ENCODE data around the gene ARHGAP4.

ARHGAP4 gene

DNA sequence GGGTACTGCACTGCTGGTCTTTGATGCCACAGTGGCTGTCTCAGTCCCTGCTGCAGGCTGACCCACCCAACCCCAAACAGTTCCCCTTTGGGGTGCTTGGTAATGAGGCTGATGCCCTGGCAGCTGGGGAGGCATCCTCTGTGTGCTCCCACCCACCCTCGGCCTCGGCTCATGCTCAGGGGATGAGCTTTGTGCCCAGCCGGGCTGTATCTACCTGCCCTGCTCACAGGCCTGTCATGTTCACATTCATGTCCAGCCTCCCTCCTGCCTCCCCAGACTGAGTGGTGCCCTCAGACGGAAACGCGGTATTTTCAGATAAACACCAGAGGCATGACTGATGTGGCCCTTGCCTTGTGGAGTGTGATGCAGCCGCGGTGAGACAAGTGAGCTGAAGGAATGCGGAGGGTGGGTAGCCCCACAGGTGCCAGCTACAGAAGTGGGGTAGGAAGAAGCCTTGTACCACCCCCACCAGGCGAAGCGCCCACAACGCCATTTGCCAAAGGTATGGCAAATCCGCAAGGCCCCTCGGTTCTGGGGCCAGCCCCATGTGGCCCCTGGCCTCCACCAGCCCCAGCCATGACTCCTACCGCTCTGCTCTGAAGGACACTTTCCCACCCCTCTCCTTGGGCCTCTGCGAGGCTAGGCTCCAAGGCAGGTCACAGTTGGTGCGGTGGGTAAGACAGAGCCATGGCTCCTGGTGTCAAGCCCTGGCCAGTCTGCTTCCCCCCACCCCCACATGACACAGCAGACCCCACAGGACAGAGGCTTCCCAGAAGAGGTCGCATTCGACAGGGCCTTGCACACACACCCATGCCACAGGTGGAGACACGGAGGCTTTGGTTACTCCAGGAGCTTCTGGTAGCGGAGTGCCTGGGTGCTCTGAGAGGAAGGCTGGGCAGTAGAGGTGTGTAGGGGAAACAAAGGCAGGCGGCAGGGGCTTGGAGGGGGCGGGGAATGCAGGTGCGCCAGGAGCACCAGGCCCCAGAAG lies 20.2 kb upstream of the ARHGAP4 start:
- DNase-seq (ENCODE audit: low spot score): no peak

- DNase-seq (ENCODE audit: low spot score): no peak
These were observed 18.7 kb upstream of the ARHGAP4 start for GRCh38 chrX:153944800-153945150.

DNA sequence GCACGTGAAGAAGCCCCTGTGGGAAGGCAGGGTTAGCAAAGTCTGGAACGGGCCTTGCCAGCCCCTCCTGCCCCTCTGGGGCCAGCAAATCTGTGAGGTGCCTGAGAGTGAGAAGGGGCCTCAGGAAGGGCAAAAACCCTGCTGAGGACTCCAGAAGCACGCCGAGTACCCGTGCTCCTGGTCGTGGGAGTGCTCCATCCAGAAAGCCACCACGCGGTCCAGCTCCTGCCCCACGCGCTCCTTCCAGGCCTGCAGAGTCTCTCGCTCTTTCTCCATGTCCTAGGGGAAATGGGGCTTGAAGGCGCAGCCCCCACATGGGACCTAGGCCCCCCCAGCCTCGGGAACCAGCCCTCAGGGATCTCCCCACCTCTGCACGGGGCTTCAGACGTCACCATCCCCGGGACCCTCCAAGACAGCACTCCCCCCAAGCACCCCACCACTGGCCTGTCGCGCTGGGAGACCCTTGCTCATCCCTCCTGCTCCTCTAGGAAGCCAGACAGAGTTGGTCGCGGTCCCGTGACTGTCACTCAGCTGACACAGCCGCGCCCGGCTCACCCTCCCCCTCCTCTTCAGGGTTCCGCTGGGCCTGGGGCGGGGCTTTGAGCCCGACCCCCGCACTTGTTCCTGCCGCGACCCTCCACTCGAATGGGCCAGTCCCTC lies 18.2 kb upstream of the ARHGAP4 start, which contains the start of gene RENBP:
Gene RENBP (minus strand): TSS at position 504 of the 660 bp plus-strand sequence. CDS start 33 bp downstream, at position 471.
- no peak for DNase-seq (ENCODE audit: low spot score)

DNA sequence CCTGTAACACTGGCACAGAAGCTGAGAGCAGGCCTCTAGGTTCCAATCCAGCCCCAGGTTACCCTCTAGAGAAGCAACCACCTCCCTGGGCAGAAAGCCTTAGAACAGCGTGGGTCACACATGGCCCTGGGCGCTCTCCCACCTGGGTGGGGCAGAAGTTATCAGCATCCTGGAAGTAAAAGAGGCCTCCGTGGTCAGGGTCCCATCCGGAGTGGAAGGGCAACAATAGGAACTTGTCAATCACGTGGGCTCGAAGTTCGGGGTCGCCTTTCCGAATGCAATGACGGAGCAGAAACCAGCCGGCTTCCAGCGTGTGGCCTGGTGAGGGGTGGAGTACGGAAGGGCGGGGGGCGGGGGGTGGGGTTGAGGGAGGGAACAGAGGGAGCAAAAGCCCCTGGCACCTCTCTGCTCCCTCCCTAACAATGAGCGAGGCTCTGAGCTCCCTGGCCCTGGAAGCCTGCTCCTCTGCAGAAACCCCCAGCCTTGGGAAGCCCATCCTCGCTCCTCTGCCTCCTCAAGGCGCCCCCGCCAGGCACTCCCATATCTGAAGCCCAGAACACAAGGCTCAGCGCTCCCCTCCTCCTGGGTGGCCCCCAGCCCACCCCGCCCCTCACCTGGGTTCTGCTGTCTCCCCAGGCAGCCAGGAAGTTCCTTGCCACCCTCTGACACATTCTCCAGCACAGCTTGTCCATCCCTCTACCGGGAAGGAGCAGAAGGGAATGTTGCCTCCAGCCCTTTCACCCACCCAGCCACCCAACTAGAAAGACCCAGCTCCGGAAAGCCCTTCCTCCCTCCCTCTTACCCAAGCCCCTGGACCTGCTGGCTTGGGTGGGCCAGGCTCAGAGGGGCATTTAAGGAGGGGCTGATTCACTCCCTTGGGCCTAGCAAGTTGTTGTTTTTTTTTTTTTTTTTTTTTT lies 15.5 kb upstream of the ARHGAP4 start:
- no peak for DNase-seq (ENCODE audit: low spot score)

DNA sequence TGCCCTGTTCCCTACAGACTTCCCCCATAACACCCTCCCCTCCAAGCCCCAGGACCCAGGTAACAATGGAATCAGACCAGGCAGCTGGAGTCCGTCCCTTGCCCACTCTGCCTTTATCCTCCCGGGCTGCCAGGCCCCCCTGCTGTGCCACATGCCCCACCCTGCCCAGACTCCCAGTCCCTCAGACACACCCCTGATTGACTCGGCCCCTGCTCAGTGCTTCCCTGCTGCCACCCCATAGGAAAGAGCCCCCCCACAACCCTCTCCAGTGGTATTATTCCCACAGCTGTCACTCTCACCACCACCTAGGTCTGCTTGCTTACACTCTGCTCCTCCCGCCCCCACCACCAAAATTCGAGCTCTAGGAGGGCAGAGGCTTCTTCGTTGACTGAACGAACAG lies 13.5 kb upstream of the ARHGAP4 start:
- DNase-seq (ENCODE audit: low spot score): no peak

- no peak for DNase-seq (ENCODE audit: low spot score)
These were observed 12.2 kb upstream of the ARHGAP4 start for GRCh38 chrX:153938226-153938786.

DNA sequence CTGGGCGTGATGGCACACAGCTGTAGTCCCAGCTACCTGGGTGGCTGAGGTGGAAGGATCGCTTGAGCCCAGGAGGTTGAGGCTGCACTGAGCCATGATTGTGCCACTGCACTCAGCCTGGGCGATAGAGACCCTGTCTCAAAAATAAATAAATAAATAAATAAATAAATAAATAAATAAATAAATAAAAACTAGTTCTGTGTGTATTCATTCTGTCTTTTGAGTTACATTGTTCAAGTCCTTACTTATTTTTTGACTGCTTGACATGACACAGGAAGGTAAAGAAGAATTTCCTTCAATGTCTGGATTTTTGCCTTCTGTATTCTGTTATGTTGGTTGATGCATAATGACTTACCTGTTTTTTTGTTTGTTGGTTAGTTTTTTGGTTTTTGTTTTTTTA lies 11.0 kb upstream of the ARHGAP4 start:
- no peak for DNase-seq (ENCODE audit: low spot score)

GRCh38 chrX:153935326-153935851 lies 9.3 kb upstream of the ARHGAP4 start:
- DNase-seq (ENCODE audit: low spot score): no peak

DNA sequence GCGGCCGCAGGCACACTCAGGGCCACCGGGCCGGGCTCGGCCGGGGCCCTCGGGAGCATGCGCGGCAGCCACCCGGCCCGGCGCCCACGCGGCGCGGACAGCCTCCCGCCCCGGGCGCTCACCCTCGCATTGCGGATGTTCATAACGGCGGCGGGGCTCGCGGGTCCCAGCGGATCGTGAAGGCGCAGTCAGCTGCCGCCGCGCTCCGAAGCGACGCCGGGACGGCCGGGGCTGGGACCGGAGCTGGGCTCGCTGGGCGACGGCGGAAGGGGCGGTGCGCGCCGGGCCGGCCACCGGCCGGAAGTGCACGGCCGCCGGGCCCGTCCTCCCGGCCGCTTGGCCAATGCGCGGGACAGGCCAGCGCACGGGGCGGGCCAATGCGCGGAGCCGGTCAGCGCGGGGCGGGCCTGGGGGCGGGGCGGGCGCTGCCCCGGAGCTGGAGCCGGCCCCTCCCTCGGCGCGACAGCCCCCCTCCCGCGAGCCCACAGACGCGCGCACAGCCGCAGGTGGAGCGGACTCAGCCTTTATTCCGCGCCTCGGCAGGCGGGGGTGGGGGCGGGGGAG lies 8.8 kb upstream of the ARHGAP4 start, which contains the start of gene NAA10:
Gene NAA10 (minus strand): TSS at position 276 of the 564 bp plus-strand sequence. CDS start 133 bp downstream, at position 143.
- DNase-seq (ENCODE audit: low spot score): peak; percentile 75

GRCh38 chrX:153934148-153934761 lies 8.2 kb upstream of the ARHGAP4 start:
- DNase-seq (ENCODE audit: low spot score): no peak

DNA sequence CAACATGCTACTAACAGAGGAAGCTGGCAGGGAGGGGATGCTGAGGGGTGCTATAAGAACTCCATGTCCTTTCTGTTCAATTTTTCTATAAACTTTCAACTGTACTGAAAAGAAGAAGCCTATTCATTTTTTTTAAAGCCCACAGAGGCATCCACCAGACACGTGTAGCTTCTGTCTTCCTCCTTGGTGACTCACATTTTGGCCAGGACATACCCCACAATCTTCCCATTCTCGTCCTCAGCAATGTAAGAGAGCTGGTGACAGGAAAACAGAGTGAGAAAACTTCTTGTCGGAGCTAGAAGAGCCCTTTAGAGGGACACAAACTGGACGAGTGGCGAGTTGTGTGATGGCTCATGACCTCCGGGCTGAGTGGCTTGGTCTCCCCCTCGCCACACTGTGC lies 7.7 kb upstream of the ARHGAP4 start:
- no peak for DNase-seq (ENCODE audit: low spot score)

DNA sequence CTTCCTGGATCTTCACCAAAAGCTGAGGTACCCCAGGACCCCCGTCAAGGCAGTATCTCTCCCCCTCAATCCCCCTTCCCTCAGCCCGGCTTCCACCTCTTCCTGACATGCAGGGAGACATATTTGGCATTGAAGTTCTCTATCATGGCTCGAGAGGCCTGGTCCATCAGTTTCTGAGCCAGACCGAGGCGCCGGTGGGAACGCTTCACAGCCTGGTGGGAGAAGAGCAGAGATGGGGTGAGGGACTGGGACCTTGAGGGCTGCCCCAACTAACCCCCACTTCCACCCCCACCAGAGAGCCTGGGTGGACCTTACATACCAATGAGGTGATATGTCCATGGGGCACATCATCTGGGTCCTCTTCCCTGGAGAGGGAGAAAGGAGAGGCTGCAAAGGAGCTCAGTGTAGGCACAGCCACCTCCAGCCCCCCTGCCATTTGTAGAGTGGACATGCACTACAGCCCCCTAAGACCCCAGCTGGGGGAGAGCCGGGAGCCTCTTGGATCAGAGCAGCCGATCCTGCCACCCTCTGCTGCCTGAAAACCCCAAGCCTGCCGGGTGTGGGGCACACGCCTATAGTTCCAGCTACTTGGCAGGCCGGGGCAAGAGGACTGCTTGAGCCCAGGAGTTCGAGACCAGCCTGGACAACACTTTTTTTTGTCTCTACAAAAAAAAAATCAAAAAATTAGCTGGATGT lies 6.3 kb upstream of the ARHGAP4 start:
- DNase-seq (ENCODE audit: low spot score): no peak

- DNase-seq (ENCODE audit: low spot score): no peak
These were observed 5.7 kb upstream of the ARHGAP4 start for GRCh38 chrX:153931748-153932147.

DNA sequence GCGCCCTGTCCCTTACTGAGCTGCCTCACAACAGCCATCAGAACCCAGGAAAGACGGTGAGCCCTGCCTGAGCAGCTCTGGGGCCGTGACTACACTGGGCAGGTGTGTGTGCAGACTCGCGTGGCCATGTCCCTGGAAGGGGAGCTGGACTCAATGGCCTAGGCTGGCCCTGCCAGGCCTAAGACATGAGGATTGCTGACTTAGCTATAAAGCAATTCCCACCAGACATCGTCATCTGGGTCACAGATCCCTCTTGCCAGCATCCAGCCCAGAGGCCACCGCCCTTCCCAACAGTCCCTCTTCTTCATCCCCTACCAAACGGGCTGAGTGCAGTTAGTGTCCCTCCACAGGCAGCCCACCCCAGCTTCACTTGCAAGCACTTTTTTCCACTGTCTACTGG lies 5.1 kb upstream of the ARHGAP4 start:
- no peak for DNase-seq (ENCODE audit: low spot score)

DNA sequence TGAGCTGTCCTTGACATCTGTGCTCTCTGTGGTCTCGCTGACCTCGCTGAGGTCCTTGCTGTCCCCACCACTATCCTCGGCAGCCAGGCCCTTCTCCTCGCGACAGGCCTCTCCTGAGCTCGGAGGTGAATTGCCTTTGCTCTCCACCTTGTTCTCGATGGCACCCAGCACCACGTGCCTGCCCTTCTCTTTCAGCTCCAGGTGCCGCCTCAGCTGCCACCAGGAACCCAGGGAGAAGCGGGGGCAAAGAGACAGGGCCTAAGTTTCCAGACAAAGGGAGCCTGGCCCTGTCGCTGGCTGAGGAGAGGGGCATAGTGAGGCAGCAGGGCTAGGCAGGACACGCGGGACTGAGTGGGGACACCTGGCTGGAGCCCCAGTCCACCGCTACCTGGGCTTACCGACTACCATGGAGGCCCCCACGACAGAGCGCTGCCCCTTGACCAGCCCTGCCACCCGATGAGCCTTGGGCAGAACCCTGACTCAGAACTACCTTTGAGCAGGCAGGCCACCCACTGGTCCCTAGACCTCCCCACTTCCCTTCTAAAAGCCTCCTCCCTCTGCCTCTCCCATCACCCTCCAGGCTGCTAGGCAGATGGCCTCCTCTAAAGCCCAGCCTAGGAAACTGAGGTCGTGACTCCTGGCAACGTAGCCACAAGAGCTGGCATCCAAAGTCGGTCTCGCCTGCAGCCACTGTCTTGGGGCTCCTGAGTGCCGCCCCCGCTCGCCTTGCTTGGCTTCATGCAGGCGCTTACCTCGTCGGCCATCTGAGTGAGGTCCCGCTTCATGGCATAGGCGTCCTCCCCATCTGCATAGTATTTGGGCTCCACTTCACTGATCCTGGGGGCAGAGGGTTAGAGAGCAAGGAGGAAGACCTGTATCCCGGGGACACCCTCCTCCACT lies 4.2 kb upstream of the ARHGAP4 start:
- no peak for DNase-seq (ENCODE audit: low spot score)

DNA sequence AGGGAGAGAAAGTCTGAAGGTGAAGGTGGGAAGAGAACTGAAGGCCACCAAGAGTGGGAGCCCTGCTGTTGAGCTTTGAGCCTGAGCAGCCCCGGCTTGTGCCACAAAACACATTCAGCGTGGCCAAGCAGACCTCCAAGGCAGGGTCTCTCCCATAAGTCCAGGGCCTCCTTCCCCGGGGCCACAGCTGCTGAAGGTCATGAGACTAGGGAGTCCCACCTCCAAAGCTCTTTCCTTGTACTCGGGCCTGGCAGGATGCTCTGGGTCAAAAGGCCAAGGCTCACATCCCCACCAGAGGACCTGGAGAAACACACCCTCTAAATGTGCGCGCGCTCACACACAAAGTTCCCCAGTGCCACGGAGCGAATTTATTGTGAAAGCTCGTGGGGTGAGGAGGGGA lies 3.5 kb upstream of the ARHGAP4 start:
- no peak for DNase-seq (ENCODE audit: low spot score)

DNA sequence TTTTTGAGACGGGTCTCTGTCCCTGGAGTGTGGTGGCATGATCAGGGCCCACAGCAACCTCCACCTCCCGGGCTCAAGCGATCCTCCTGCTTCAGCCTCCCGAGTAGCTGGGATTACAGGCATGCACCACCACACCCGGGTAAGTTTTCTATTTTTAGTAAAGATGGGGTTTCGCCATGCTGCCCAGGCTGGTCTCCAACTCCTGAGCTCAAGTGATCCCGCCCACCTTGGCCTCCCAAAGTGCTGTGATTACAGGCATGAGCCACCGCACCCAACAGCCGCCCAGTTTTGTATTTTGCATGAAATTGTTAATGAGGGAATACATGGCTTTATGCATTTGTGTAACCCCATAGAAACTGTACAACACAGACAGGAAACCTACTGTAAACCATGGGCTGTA lies 2.8 kb upstream of the ARHGAP4 start:
- DNase-seq (ENCODE audit: low spot score): no peak

GRCh38 chrX:153927922-153928760 lies 2.1 kb upstream of the ARHGAP4 start:
- DNase-seq (ENCODE audit: low spot score): peak; percentile 93
